K562 (cell line): Measurements from ENCODE around the gene DDX50. TPM values are rescaled to one million over a fixed set of nuclear protein-coding genes. Genes with fewer than 3 reads are reported as not detected.

ENCODE experiments used
- ATF1 ChIP-seq, 2 experiments: fragments of 450-650 bp in 1 of 2; IDR thresholded peaks; 2 replicates each; pipeline ENCODE4 v1.6.1; 2016; ENCODE audit warnings: missing compliant biosample characterization in 1 of 2, missing genetic modification characterization in 1 of 2
- BRCA1 ChIP-seq, 2 experiments: fragments of 450-650 bp in 1 of 2; sonication (generic) in 1 of 2; formaldehyde crosslinking in 1 of 2; IDR thresholded peaks; 2 replicates each; pipeline versions ENCODE4 v1.5.0 to v1.6.1; 2017 to 2020; ENCODE audit warnings: mild to moderate bottlenecking in 1 of 2, missing genetic modification reagents in 1 of 2
- CEBPG ChIP-seq, 3 experiments: fragments of 200-800 bp in 1 of 3; sonication (Bioruptor generic) in 1 of 3; sonication (generic) in 1 of 3; formaldehyde crosslinking in 1 of 3; IDR thresholded peaks in 2 of 3; conservative IDR thresholded peaks in 1 of 3; 2 replicates each; pipeline versions ENCODE4 v1.6.1 to v1.8.0; 2016 to 2022; ENCODE audit warnings: missing compliant biosample characterization in 2 of 3, missing genetic modification characterization in 2 of 3, mild to moderate bottlenecking in 1 of 3, missing genetic modification reagents in 1 of 3
- ELF4 ChIP-seq: fragments of 450-650 bp; formaldehyde crosslinking; IDR thresholded peaks from 2 replicates; pipeline ENCODE4 v1.4.0; 2022; ENCODE audit warnings: missing genetic modification characterization
- IRF2 ChIP-seq: sonication (generic); formaldehyde crosslinking; IDR thresholded peaks from 2 replicates; pipeline ENCODE4 v1.8.1; 2022; ENCODE audit warnings: mild to moderate bottlenecking, missing genetic modification reagents
- KAT2B ChIP-seq: IDR thresholded peaks from one replicate; pipeline ENCODE4 v1.6.1; 2012; ENCODE audit warnings: low read depth, mild to moderate bottlenecking, control low read depth, inconsistent platforms, low read length, moderate library complexity
- NCOA1 ChIP-seq: fragments of 450-650 bp; IDR thresholded peaks from 2 replicates; pipeline ENCODE4 v1.6.1; 2016; ENCODE audit warnings: low read depth
- NFIC ChIP-seq: fragments of 450-650 bp; IDR thresholded peaks from 2 replicates; pipeline ENCODE4 v1.6.1; 2017; ENCODE audit warnings: mild to moderate bottlenecking, inconsistent platforms
- POLR2B ChIP-seq: fragments of 450-650 bp; IDR thresholded peaks from 2 replicates; pipeline ENCODE4 v1.6.1; 2018; ENCODE audit warnings: low read depth; ENCODE audit not compliant: partially characterized antibody
- POLR2H ChIP-seq: IDR thresholded peaks from 2 replicates; pipeline ENCODE4 v1.6.1; 2016; ENCODE audit warnings: missing genetic modification characterization, low read depth, mild to moderate bottlenecking, control low read depth, missing compliant biosample characterization, moderate library complexity
- RBM25 ChIP-seq: fragments of 200-400 bp; formaldehyde crosslinking; IDR thresholded peaks from 2 replicates; pipeline ENCODE4 v1.6.1; 2018; ENCODE audit warnings: low read length, low read depth, moderate library complexity; ENCODE audit not compliant: severe bottlenecking
- SRSF3 ChIP-seq: fragments of 200-400 bp; formaldehyde crosslinking; IDR thresholded peaks from 2 replicates; pipeline ENCODE4 v1.6.1; 2016; ENCODE audit warnings: mild to moderate bottlenecking, low read length, moderate library complexity; ENCODE audit not compliant: insufficient read depth
- ZFPM2 ChIP-seq: fragments of 250-450 bp; sonication (Bioruptor Pico); IDR thresholded peaks from 2 replicates; pipeline ENCODE4 v1.5.1; 2022; ENCODE audit warnings: mild to moderate bottlenecking
- ZNF354B ChIP-seq: fragments of 250-450 bp; sonication (Bioruptor Pico); IDR thresholded peaks from 2 replicates; pipeline ENCODE4 v1.4.0; 2020
- ZNF407 ChIP-seq: fragments of 450-650 bp; IDR thresholded peaks from 2 replicates; pipeline ENCODE4 v1.6.1; 2016; ENCODE audit warnings: low read depth
- ZNF592 ChIP-seq: fragments of 450-650 bp; IDR thresholded peaks from 2 replicates; pipeline ENCODE4 v1.6.1; 2017; ENCODE audit warnings: antibody characterized with exemption, mild to moderate bottlenecking
- polyA plus RNA-seq, 8 experiments: library from polyadenylated mRNA; depleted of rRNA in 4 of 8; stranded (reverse) in 5 of 8; unstranded in 3 of 8; fragments of >200 nt; fragmentation: Nextera tagmentation in 2 of 8; fragmentation: Illumina TruSeq in 1 of 8; extraction: Ambion mirVana in 2 of 8; extraction: Trizol in 1 of 8; gene quantifications; 2 replicates each; pipeline versions ENCODE4 v1.2.1 to v1.2.3, GENCODE V29; 2011 to 2014; ENCODE audit warnings: inconsistent platforms in 1 of 8, missing spikeins in 1 of 8
- total RNA-seq, 7 experiments: library from RNA; depleted of rRNA in 6 of 7; stranded (reverse); fragments of >200 nt in 6 of 7; fragmentation: Illumina TruSeq in 2 of 7; extraction: Trizol in 2 of 7; gene quantifications; 2 replicates each; pipeline versions ENCODE4 v1.2.1 to v1.2.3, GENCODE V29; 2011 to 2021; ENCODE audit warnings: low replicate concordance in 1 of 7

The DDX50 gene
- total and polyA plus RNA-seq, 9 of the 15 experiments (the other 6 are each of a cell fraction or from before 2014, with no cell fraction given): 36.7 to 86.8 (median 57.4) TPM

- no peak for TF ChIP-seq ZNF407
- TF ChIP-seq POLR2H: peak; percentile 26; the same call in 1 of the 2 replicates
- TF ChIP-seq ZFPM2 (CRISPR knock-in tag): no peak
- TF ChIP-seq ZNF354B (CRISPR knock-in tag): no peak
- no peak for TF ChIP-seq POLR2B
- TF ChIP-seq CEBPG (CRISPR knock-in tag; IDR thresholded peaks at IDR 0.05): peak; percentile 65; the same call in 1 of the 2 replicates
- peak in 1 of 2 experiments; percentile 57; a peak in 3 of 4 replicates for TF ChIP-seq CEBPG (tag; conservative IDR thresholded peaks at IDR 0.05 in 1 of 2, IDR thresholded peaks at IDR 0.05 in 1 of 2)
- TF ChIP-seq BRCA1 (IDR thresholded peaks at IDR 0.05): no peak
- no peak for TF ChIP-seq BRCA1 (CRISPR knock-in tag; IDR thresholded peaks at IDR 0.05)
- TF ChIP-seq ATF1 (CRISPR knock-in tag; IDR thresholded peaks at IDR 0.05): no peak
- TF ChIP-seq ATF1 (tag; IDR thresholded peaks at IDR 0.05): 0 out of 2 replicates have a peak, but pooled peaks have one; percentile 16
- no peak for TF ChIP-seq IRF2
- no peak for TF ChIP-seq SRSF3
- TF ChIP-seq NCOA1: no peak
- TF ChIP-seq ELF4 (CRISPR knock-in tag): no peak
- TF ChIP-seq NFIC: no peak
- 0 out of 2 replicates have a peak, but pooled peaks have one; percentile 5 for TF ChIP-seq ZNF592
- peak; percentile 61 for TF ChIP-seq RBM25
- no peak for TF ChIP-seq KAT2B
Observed at GRCh38 chr10:68957284-68957615, 56.1 kb downstream of the DDX50 start (continued).
